Measurements from ENCODE around the gene CCDC30.

Gene CCDC30

DNA sequence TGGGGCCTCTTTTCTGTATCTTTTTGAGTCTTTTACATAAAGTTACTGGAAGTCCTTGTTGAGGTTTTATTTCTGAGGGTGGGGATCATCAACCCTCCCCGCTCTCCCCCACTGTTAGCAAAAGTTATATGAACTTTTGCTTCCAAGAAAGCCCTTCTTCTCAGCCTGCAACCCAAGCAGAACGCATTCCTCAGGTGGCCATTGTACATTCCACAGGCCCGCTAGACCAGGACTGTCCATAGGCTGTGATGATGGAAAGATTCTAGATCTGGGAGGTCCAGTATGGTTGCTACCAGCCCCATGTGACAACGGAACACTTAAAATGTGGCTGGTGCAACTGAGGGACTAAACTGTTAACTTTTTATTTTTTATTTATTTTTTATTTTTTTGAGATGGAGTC is 207.3 kb downstream of the CCDC30 start:
- Histone ChIP-seq H3K27me3 (ENCODE audit: insufficient read depth, low read length) (no peaks in the 10 kb centered on the region), H3K9me2 (ENCODE audit: low read depth, low read length) (no peaks in the 10 kb centered on the region), H3K4me3 (ENCODE audit: low read depth, low read length, poor library complexity, severe bottlenecking) (no peak overlapping the region), H2AFZ (ENCODE audit: low read length) (no peak overlapping the region), H3K79me2 (ENCODE audit: insufficient read depth, low read length) (no peaks in the 10 kb centered on the region), H3K36me3 (ENCODE audit: insufficient read depth, low read length) (peaks cover 83% of the 10 kb centered on the region), H3K4me1 (ENCODE audit: insufficient read depth, low read length, severe bottlenecking) (no peaks in the 10 kb centered on the region), H4K20me1 (ENCODE audit: insufficient read depth, low read length) (no peaks in the 10 kb centered on the region), H3F3A (ENCODE audit: insufficient read depth, low read length) (no peaks in the 10 kb centered on the region), H3K4me2 (ENCODE audit: low read length) (no peak overlapping the region), H3K9ac (ENCODE audit: low read length) (no peak overlapping the region), H3K9me3 (ENCODE audit: low read length) (no peaks in the 10 kb centered on the region), H3K27ac (ENCODE audit: low read depth, low read length, poor library complexity, severe bottlenecking) (no peak overlapping the region)
- no peak for TF ChIP-seq CTCF (IDR thresholded peaks at IDR 0.05; ENCODE audit: low read length)
- no peak for TF ChIP-seq EZH2 (IDR thresholded peaks at IDR 0.05; ENCODE audit: borderline replicate concordance, low read length)

GRCh38 chr1:42674214-42674613 is 211.1 kb downstream of the CCDC30 start:
- Histone ChIP-seq H3K9me3 (ENCODE audit: low read length) (no peaks in the 10 kb centered on the region), H3F3A (ENCODE audit: insufficient read depth, low read length) (no peaks in the 10 kb centered on the region), H3K27ac (ENCODE audit: low read depth, low read length, poor library complexity, severe bottlenecking) (no peak overlapping the region), H4K20me1 (ENCODE audit: insufficient read depth, low read length) (no peaks in the 10 kb centered on the region), H3K36me3 (ENCODE audit: insufficient read depth, low read length) (peaks cover 58% of the 10 kb centered on the region), H2AFZ (ENCODE audit: low read length) (no peak overlapping the region), H3K4me2 (ENCODE audit: low read length) (no peak overlapping the region), H3K4me3 (ENCODE audit: low read depth, low read length, poor library complexity, severe bottlenecking) (no peak overlapping the region), H3K9ac (ENCODE audit: low read length) (no peak overlapping the region), H3K4me1 (ENCODE audit: insufficient read depth, low read length, severe bottlenecking) (no peaks in the 10 kb centered on the region), H3K79me2 (ENCODE audit: insufficient read depth, low read length) (no peaks in the 10 kb centered on the region), H3K27me3 (ENCODE audit: insufficient read depth, low read length) (no peaks in the 10 kb centered on the region), H3K9me2 (ENCODE audit: low read depth, low read length) (no peaks in the 10 kb centered on the region)
- TF ChIP-seq CTCF (IDR thresholded peaks at IDR 0.05; ENCODE audit: low read length) (no peak), EZH2 (IDR thresholded peaks at IDR 0.05; ENCODE audit: borderline replicate concordance, low read length) (no peak)

DNA sequence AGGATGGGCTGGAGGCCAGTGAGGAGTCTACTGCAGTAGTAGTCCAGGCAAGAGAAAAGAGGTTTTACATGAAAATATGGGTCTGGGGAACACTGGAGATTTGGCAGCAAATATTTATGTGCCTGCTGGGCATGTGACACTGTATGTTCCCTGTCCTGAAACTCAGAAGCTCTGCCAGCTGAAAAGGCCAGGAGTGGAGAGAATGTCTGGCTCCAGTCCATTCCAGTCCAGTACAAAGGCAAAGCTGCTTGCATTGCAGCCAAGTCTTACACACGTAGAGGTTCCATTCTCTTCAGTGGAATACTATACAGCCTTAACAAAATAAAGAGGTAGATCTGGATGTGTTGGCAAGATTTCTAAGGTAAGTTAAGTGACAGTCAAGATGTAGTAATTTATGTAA is 211.6 kb downstream of the CCDC30 start:
- Histone ChIP-seq H3K4me1 (ENCODE audit: insufficient read depth, low read length, severe bottlenecking) (peaks cover 2% of the 10 kb centered on the region), H3F3A (ENCODE audit: insufficient read depth, low read length) (0 out of 2 replicates have a peak, but pooled peaks cover 4% of the 10 kb centered on the region), H3K27me3 (ENCODE audit: insufficient read depth, low read length) (no peaks in the 10 kb centered on the region), H3K4me3 (ENCODE audit: low read depth, low read length, poor library complexity, severe bottlenecking) (no peak overlapping the region), H3K4me2 (ENCODE audit: low read length) (no peak overlapping the region), H3K27ac (ENCODE audit: low read depth, low read length, poor library complexity, severe bottlenecking) (no peak overlapping the region), H3K9me2 (ENCODE audit: low read depth, low read length) (no peaks in the 10 kb centered on the region), H2AFZ (ENCODE audit: low read length) (no peak overlapping the region), H3K9ac (ENCODE audit: low read length) (no peak overlapping the region), H3K79me2 (ENCODE audit: insufficient read depth, low read length) (no peaks in the 10 kb centered on the region), H3K9me3 (ENCODE audit: low read length) (no peaks in the 10 kb centered on the region), H4K20me1 (ENCODE audit: insufficient read depth, low read length) (no peaks in the 10 kb centered on the region), H3K36me3 (ENCODE audit: insufficient read depth, low read length) (peaks cover 56% of the 10 kb centered on the region)
- TF ChIP-seq CTCF (IDR thresholded peaks at IDR 0.05; ENCODE audit: low read length) = no peak
- TF ChIP-seq EZH2 (IDR thresholded peaks at IDR 0.05; ENCODE audit: borderline replicate concordance, low read length) = no peak

Measured in OCI-LY1 (cell line).